ENCODE data around the gene C3orf22. TPM values are rescaled to one million over a fixed set of nuclear protein-coding genes. Genes with fewer than 3 reads are reported as not detected.

C3orf22 gene
- total and polyA plus RNA-seq, 2 experiments from 2014 or later = not detected

GRCh38 chr3:126526668-126527005 is 32.1 kb downstream of the C3orf22 start:
- Histone ChIP-seq H3K36me3 (ENCODE audit: low read depth) (no peaks in the 10 kb centered on the region), H3K27me3 (replicated peaks; ENCODE audit: insufficient read depth) (0 out of 2 replicates have a peak, but pooled peaks cover 16% of the 10 kb centered on the region), H2AFZ (no peak overlapping the region), H3K79me2 (ENCODE audit: insufficient read depth) (no peaks in the 10 kb centered on the region), H3K9ac (no peak overlapping the region), H4K20me1 (ENCODE audit: insufficient read depth) (no peaks in the 10 kb centered on the region), H3K4me2 (ENCODE audit: unreplicated experiment) (no peak overlapping the region), H3F3A (ENCODE audit: insufficient read depth) (no peaks in the 10 kb centered on the region), H3K9me2 (ENCODE audit: insufficient read depth) (no peaks in the 10 kb centered on the region), H3K27ac (no peak overlapping the region), H3K9me3 (ENCODE audit: low read depth) (no peaks in the 10 kb centered on the region), H3K4me3 (no peak overlapping the region), H3K4me1 (ENCODE audit: insufficient read depth) (no peaks in the 10 kb centered on the region)
- no peak for TF ChIP-seq EZH2phosphoT487 (IDR thresholded peaks at IDR 0.05; ENCODE audit: insufficient read depth, low read depth)
- TF ChIP-seq EZH2 (IDR thresholded peaks at IDR 0.05; ENCODE audit: insufficient read depth, poor library complexity, severe bottlenecking) = no peak
- no peak for DNase-seq
- WGBS, 2 experiments (ENCODE audit: low coverage in 1 of 2, low lambda C conversion rate in 2 of 2, missing lambda C conversion rate in 2 of 2) = 75 to 81% methylated on average over 7 of the region's 7 CpGs
- in situ Hi-C loops (cut with MboI) = no loop called here

- no peak for TF ChIP-seq EZH2 (IDR thresholded peaks at IDR 0.05; ENCODE audit: insufficient read depth, poor library complexity, severe bottlenecking)
- TF ChIP-seq EZH2phosphoT487 (IDR thresholded peaks at IDR 0.05; ENCODE audit: insufficient read depth, low read depth) = no peak
- Histone ChIP-seq H4K20me1 (ENCODE audit: insufficient read depth) (no peaks in the 10 kb centered on the region), H3K4me1 (ENCODE audit: insufficient read depth) (no peaks in the 10 kb centered on the region), H3K9me3 (ENCODE audit: low read depth) (no peaks in the 10 kb centered on the region), H3K4me3 (no peak overlapping the region), H3K27ac (no peak overlapping the region), H3K79me2 (ENCODE audit: insufficient read depth) (no peaks in the 10 kb centered on the region), H3K27me3 (replicated peaks; ENCODE audit: insufficient read depth) (0 out of 2 replicates have a peak, but pooled peaks cover 12% of the 10 kb centered on the region), H3K9me2 (ENCODE audit: insufficient read depth) (no peaks in the 10 kb centered on the region), H3F3A (ENCODE audit: insufficient read depth) (no peaks in the 10 kb centered on the region), H3K4me2 (ENCODE audit: unreplicated experiment) (no peak overlapping the region), H3K36me3 (ENCODE audit: low read depth) (no peaks in the 10 kb centered on the region), H3K9ac (no peak overlapping the region), H2AFZ (no peak overlapping the region)
- 80 to 84% methylated on average over 8 of the region's 8 CpGs for WGBS, 2 experiments (ENCODE audit: low coverage in 1 of 2, low lambda C conversion rate in 2 of 2, missing lambda C conversion rate in 2 of 2)
- in situ Hi-C loops (cut with MboI) = no loop called here
- no peak for DNase-seq
Measured at GRCh38 chr3:126525853-126526667, 32.7 kb downstream of the C3orf22 start.

GRCh38 chr3:126525091-126525852 is 33.5 kb downstream of the C3orf22 start:
- Histone ChIP-seq H3K4me2 (ENCODE audit: unreplicated experiment) (no peak overlapping the region), H3K9me3 (ENCODE audit: low read depth) (no peaks in the 10 kb centered on the region), H3K4me1 (ENCODE audit: insufficient read depth) (no peaks in the 10 kb centered on the region), H3K79me2 (ENCODE audit: insufficient read depth) (no peaks in the 10 kb centered on the region), H3K27me3 (replicated peaks; ENCODE audit: insufficient read depth) (0 out of 2 replicates have a peak, but pooled peaks cover 12% of the 10 kb centered on the region), H3K9ac (no peak overlapping the region), H3K9me2 (ENCODE audit: insufficient read depth) (no peaks in the 10 kb centered on the region), H4K20me1 (ENCODE audit: insufficient read depth) (no peaks in the 10 kb centered on the region), H3K36me3 (ENCODE audit: low read depth) (no peaks in the 10 kb centered on the region), H2AFZ (no peak overlapping the region), H3K4me3 (no peak overlapping the region), H3K27ac (no peak overlapping the region), H3F3A (ENCODE audit: insufficient read depth) (no peaks in the 10 kb centered on the region)
- DNase-seq = no peak
- TF ChIP-seq EZH2 (IDR thresholded peaks at IDR 0.05; ENCODE audit: insufficient read depth, poor library complexity, severe bottlenecking) = no peak
- TF ChIP-seq EZH2phosphoT487 (IDR thresholded peaks at IDR 0.05; ENCODE audit: insufficient read depth, low read depth) = no peak
- in situ Hi-C loops (cut with MboI) = no loop called here
- 55 to 66% methylated on average over 11 to 12 of the region's 12 CpGs for WGBS, 2 experiments (ENCODE audit: low coverage in 1 of 2, low lambda C conversion rate in 2 of 2, missing lambda C conversion rate in 2 of 2)

GRCh38 chr3:126524429-126524988 is 34.2 kb downstream of the C3orf22 start:
- H3F3A ChIP-seq (ENCODE audit: insufficient read depth) = no peaks in the 10 kb centered on the region
- in situ Hi-C loops (cut with MboI) = no loop called here
- no peak overlapping the region for H3K9ac ChIP-seq
- no peaks in the 10 kb centered on the region for H3K36me3 ChIP-seq (ENCODE audit: low read depth)
- DNase-seq = peak; percentile 36
- H3K9me3 ChIP-seq (ENCODE audit: low read depth) = no peaks in the 10 kb centered on the region
- TF ChIP-seq EZH2phosphoT487 (IDR thresholded peaks at IDR 0.05; ENCODE audit: insufficient read depth, low read depth) (no peak), EZH2 (IDR thresholded peaks at IDR 0.05; ENCODE audit: insufficient read depth, poor library complexity, severe bottlenecking) (no peak)
- H3K4me3 ChIP-seq = peak overlapping the region; percentile 60
- no peaks in the 10 kb centered on the region for H4K20me1 ChIP-seq (ENCODE audit: insufficient read depth)
- H3K9me2 ChIP-seq (ENCODE audit: insufficient read depth) = no peaks in the 10 kb centered on the region
- H2AFZ ChIP-seq = peak overlapping the region; percentile 40
- H3K4me2 ChIP-seq (ENCODE audit: unreplicated experiment) = peak overlapping the region; percentile 60
- H3K27ac ChIP-seq = no peak overlapping the region
- H3K79me2 ChIP-seq (ENCODE audit: insufficient read depth) = no peaks in the 10 kb centered on the region
- 0 out of 2 replicates have a peak, but pooled peaks cover 12% of the 10 kb centered on the region for H3K27me3 ChIP-seq (replicated peaks; ENCODE audit: insufficient read depth)
- H3K4me1 ChIP-seq (ENCODE audit: insufficient read depth) = no peaks in the 10 kb centered on the region
- WGBS, 2 experiments (ENCODE audit: low coverage in 1 of 2, low lambda C conversion rate in 2 of 2, missing lambda C conversion rate in 2 of 2) = 7 to 12% methylated on average over 21 to 30 of the region's 31 CpGs
